WERI-Rb-1 (cell line): Measurements from ENCODE around the gene CCDC92.

ENCODE experiments used
- DNase-seq: peaks from one replicate; pipeline ENCODE4 v3.0.0-alpha.2; 2020
- H3K27ac ChIP-seq: fragments of 250-450 bp; sonication (Bioruptor Pico); 2 replicates; pipeline ENCODE4 v1.5.1; 2020; ENCODE audit warnings: mild to moderate bottlenecking, moderate library complexity
- H3K27me3 ChIP-seq: fragments of 250-450 bp; sonication (Bioruptor Pico); 2 replicates; pipeline ENCODE4 v1.5.1; 2021; ENCODE audit warnings: mild to moderate bottlenecking, low read depth, moderate library complexity; ENCODE audit not compliant: insufficient read depth, severe bottlenecking
- H3K36me3 ChIP-seq: fragments of 250-450 bp; sonication (Bioruptor Pico); 2 replicates; pipeline ENCODE4 v1.5.1; 2020; ENCODE audit warnings: mild to moderate bottlenecking, moderate library complexity
- H3K4me3 ChIP-seq: 2 replicates; pipeline ENCODE4 v1.5.1; 2011; ENCODE audit warnings: low read depth, mild to moderate bottlenecking, control low read depth, low read length
- H3K9me3 ChIP-seq: fragments of 250-450 bp; sonication (Bioruptor Pico); 2 replicates; pipeline ENCODE4 v1.5.1; 2021; ENCODE audit warnings: mild to moderate bottlenecking, moderate library complexity; ENCODE audit not compliant: severe bottlenecking
- TF ChIP-seq, protein P1 (sequence below): IDR thresholded peaks from 2 replicates; pipeline ENCODE4 v1.5.1; 2011; ENCODE audit warnings: low read depth, mild to moderate bottlenecking, control low read depth, inconsistent platforms, low read length

The CCDC92 gene

DNA sequence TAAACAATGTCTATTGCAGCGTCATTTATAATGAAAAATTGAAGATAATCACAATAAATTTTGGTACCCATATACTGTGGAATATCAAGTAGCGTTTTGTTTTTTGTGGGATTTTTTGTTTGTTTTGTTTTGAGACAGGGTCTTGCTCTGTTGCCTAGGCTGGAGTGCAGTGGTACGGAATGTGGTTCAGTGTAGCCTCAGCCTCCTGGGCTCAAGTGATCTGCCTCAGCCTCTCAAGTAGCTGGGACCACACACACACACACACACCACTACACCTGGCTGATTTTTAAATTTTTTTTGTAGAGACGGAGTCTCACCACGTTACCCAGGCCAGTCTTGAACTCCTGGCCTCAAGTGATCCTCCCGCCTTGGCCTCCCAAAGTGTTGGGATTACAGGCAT, 6.9 kb upstream of the CCDC92 start:
- no peak overlapping the region for H3K27ac ChIP-seq
- no peaks in the 10 kb centered on the region for H3K27me3 ChIP-seq
- H3K4me3 ChIP-seq = no peak overlapping the region
- TF ChIP-seq, protein P1, sequence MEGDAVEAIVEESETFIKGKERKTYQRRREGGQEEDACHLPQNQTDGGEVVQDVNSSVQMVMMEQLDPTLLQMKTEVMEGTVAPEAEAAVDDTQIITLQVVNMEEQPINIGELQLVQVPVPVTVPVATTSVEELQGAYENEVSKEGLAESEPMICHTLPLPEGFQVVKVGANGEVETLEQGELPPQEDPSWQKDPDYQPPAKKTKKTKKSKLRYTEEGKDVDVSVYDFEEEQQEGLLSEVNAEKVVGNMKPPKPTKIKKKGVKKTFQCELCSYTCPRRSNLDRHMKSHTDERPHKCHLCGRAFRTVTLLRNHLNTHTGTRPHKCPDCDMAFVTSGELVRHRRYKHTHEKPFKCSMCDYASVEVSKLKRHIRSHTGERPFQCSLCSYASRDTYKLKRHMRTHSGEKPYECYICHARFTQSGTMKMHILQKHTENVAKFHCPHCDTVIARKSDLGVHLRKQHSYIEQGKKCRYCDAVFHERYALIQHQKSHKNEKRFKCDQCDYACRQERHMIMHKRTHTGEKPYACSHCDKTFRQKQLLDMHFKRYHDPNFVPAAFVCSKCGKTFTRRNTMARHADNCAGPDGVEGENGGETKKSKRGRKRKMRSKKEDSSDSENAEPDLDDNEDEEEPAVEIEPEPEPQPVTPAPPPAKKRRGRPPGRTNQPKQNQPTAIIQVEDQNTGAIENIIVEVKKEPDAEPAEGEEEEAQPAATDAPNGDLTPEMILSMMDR = no peak
- H3K9me3 ChIP-seq = no peaks in the 10 kb centered on the region
- peaks cover 71% of the 10 kb centered on the region for H3K36me3 ChIP-seq
- DNase-seq = no peak

DNA sequence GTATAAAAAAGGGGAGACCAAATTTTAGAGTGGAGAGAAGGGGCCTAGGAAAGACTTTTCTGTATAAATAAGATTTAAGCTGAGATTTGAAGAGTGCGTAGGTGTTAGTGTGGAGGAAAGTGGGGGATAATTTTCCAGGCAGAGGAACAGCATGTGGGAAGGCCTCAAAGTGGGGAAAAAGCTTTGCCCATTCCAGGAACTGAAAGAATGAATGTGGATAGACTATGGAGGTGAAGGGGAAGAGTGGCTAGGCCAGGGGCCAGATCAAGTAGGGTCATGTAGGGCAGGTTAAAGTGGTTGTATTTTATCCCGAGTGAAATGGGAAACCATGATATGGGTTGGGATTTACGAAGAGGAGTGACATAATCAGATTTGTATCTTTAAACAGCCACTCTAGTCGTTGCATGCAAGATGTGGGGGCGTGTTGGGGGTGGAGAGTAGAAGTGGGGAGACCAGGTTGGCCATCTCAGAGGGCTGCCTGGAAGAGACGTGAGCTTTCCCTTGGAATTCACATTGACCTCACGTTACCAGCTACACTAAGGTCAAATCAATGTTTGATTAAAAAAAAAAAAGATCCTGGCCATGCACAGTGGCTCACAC, 3.7 kb upstream of the CCDC92 start:
- no peak overlapping the region for H3K27ac ChIP-seq
- peaks cover 58% of the 10 kb centered on the region for H3K36me3 ChIP-seq
- DNase-seq = no peak
- no peak overlapping the region for H3K4me3 ChIP-seq
- H3K9me3 ChIP-seq = no peaks in the 10 kb centered on the region
- TF ChIP-seq, protein P1 = no peak
- no peaks in the 10 kb centered on the region for H3K27me3 ChIP-seq

DNA sequence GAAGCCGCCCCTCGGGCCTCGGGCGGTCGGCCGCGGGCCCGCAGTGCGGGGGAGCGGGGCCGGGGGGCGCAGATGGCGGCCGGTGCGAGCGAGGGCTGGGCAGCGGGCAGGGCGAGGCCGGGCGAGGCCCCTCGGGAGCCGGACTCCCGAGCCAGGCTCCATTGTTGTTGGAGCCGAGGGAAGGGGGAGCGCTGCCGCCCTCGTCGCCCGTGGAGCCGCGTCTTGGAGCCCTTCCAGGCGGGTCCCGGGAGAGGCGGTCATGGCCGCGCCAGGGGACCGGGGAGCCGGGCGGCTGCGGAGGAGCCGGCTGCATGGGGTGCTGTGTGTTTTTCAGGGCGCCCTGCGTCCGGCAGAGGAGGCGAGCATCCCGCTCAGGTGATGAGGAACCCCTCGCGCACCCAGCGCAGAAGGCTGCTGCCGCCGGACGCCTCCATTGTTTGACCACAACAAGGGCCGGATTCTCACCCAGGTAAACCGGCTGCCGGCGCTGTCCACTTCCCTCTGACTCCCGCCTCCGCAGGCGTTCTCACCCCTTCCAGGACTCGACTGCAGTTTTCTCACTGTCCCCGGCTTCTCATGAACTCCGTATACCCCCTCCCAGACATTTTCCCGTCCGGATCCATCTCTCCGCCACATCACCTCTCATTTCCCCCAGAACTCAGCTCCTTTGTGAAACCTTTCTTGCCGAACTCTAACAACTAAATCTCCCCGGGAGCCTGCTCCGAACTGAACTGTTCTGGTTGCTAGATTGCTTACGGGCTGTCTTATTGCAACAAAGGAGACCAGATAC, 1.1 kb upstream of the CCDC92 start:
- peak overlapping the region; percentile 87 for H3K4me3 ChIP-seq
- H3K36me3 ChIP-seq = peaks cover 34% of the 10 kb centered on the region
- no peak for DNase-seq
- H3K27ac ChIP-seq = peak overlapping the region; percentile 94
- H3K9me3 ChIP-seq = no peaks in the 10 kb centered on the region
- TF ChIP-seq, protein P1 = no peak
- no peaks in the 10 kb centered on the region for H3K27me3 ChIP-seq

DNA sequence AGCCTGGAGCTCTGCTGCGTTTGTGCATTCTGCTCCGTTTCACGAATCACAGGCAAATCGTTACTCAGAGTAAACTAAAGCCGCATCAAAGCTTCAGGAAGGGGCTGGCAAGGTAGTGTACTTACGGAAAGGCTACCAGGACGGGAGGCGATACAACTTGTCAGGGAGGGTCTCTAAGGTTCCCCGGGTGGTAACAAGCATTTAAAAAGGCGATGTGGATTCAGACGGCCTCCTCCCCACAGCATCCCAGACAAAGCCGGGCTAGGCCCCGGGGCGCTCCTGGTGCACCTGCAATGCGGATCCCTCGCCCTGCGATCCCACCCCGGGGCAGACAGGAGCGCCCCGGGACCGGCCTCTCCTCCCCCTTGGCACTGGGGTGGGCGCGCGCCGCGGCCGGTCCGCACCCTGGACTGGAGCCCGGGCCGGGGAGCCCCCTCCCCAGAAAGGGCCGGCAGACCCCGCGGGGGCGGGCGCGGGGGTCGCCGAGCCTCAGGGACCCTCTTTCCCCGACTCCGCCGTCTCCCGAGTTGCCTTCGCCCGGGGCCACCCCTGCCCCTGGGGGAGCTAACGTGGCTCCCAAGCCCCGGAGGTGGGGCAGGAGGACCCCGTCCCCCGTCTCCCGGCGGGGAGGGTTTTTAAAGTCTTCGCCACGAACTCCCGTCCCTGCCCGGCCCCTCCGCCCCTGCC, 718 bp downstream of the CCDC92 start:
- TF ChIP-seq, protein P1 = no peak
- Histone ChIP-seq H3K4me3 (peak overlapping the region; percentile 70), H3K27ac (peak overlapping the region; percentile 73), H3K27me3 (no peaks in the 10 kb centered on the region), H3K9me3 (no peaks in the 10 kb centered on the region), H3K36me3 (peaks cover 25% of the 10 kb centered on the region)
- peak; percentile 32 for DNase-seq

DNA sequence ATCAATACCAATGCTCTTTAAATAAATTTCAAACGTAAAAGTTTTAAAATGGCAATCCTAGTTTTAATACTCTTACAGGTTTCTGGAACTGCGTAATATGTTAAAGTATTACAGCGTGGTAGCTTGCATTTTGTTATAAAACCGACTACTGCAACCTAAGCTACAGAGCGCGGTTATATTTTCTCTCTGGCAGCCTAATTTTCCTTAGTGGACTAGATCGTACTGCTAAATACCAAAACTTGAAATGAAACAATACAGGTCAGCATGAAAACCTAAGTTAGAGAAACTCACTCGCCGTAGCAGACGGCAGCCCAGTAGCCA, 1.2 kb downstream of the CCDC92 start:
- peak overlapping the region; percentile 70 for H3K4me3 ChIP-seq
- no peaks in the 10 kb centered on the region for H3K9me3 ChIP-seq
- no peaks in the 10 kb centered on the region for H3K27me3 ChIP-seq
- H3K36me3 ChIP-seq = peaks cover 20% of the 10 kb centered on the region
- peak overlapping the region; percentile 73 for H3K27ac ChIP-seq
- DNase-seq = no peak
- TF ChIP-seq, protein P1 = no peak
